HG02588 (cell line): ENCODE data around the gene ARMH2.
"Not testable (repeated sequence)": the region's sequence is repeated elsewhere in the genome, so short reads cannot be mapped to it uniquely, and the experiment has no call there.

ENCODE experiments used
- ATAC-seq: cut with Tn5 transposase; IDR thresholded peaks from one replicate; pipeline ENCODE4 v1.9.1; 2021; ENCODE audit warnings: mild to moderate bottlenecking, moderate library complexity; ENCODE audit not compliant: unreplicated experiment

The ARMH2 gene

GRCh38 chr6:24765968-24766367 is 32.7 kb downstream of the ARMH2 start:
- not testable (repeated sequence) for ATAC-seq

GRCh38 chr6:24764833-24765828 is 33.6 kb downstream of the ARMH2 start:
- ATAC-seq = not testable (repeated sequence)

- no peak for ATAC-seq
Measured at GRCh38 chr6:24763578-24763977, 35.1 kb downstream of the ARMH2 start.

- no peak for ATAC-seq
Measured at GRCh38 chr6:24761851-24762250, 36.9 kb downstream of the ARMH2 start.

- ATAC-seq = no peak
Measured at GRCh38 chr6:24761193-24761835, 37.4 kb downstream of the ARMH2 start.

- no peak for ATAC-seq
Measured at GRCh38 chr6:24760210-24760609, 38.5 kb downstream of the ARMH2 start.

- no peak for ATAC-seq
Measured at GRCh38 chr6:24759718-24760117, 39.0 kb downstream of the ARMH2 start.

- ATAC-seq = no peak
Measured at GRCh38 chr6:24757611-24758010, 41.1 kb downstream of the ARMH2 start.

GRCh38 chr6:24755279-24755678 is 43.4 kb downstream of the ARMH2 start:
- ATAC-seq = no peak

GRCh38 chr6:24754378-24754777 is 44.3 kb downstream of the ARMH2 start:
- ATAC-seq = not testable (repeated sequence)

- no peak for ATAC-seq
Measured at GRCh38 chr6:24753545-24753944, 45.2 kb downstream of the ARMH2 start.

- no peak for ATAC-seq
Measured at GRCh38 chr6:24752917-24753492, 45.7 kb downstream of the ARMH2 start.

- no peak for ATAC-seq
Measured at GRCh38 chr6:24752503-24752902, 46.2 kb downstream of the ARMH2 start.

GRCh38 chr6:24750878-24751277 is 47.8 kb downstream of the ARMH2 start:
- ATAC-seq = not testable (repeated sequence)

GRCh38 chr6:24749297-24749696 is 49.4 kb downstream of the ARMH2 start:
- no peak for ATAC-seq
